HG03469 (cell line): Measurements from ENCODE around the gene PTK6.

Experiments used
- ATAC-seq: cut with Tn5 transposase; IDR thresholded peaks from one replicate; pipeline ENCODE4 v1.9.1; 2021; ENCODE audit warnings: mild to moderate bottlenecking, moderate library complexity, moderate number of reproducible peaks; ENCODE audit not compliant: unreplicated experiment

PTK6 gene

DNA sequence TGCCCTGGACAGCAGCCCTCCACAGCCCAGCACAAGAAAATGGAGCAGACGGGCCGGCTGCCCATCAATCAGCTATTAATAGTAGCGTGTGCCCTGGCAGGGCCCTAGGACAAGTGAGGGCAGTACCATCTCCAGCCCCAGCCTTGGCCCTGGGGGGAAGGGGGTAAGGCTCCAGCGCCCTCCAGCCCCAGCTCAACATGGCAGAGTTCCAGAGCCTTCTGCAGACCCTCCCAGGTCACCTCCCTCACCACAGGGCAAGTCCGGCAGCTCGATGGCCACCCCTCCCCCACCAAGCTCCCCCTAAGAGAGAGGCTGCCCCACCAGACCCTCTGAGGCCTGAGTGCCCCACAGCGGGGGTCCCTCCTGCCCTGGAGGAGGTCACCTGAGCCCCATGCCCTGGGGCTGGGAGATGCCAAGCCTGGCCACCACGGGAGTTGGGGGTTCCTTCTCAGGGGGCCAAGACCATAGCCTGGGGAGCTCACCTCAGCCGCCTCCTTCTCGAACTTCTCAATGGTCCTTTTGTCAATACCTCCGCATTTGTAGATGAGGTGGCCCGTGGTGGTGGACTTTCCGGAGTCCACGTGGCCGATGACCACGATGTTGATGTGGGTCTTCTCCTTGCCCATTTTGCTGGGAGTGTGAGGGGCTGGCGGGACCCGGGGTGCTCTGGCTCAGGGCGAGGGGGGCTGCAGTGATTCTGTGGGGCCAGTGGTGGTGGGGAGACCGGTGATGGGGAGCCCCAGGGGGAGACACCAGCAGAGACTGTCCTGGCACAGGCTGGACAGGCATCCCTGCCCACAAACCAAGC, 39.8 kb downstream of the PTK6 start:
- no peak for ATAC-seq

- no peak for ATAC-seq
Measured at GRCh38 chr20:63496596-63497120, 40.5 kb downstream of the PTK6 start.

GRCh38 chr20:63495741-63496595, 41.2 kb downstream of the PTK6 start:
- no peak for ATAC-seq

GRCh38 chr20:63495167-63495720, 41.9 kb downstream of the PTK6 start:
- ATAC-seq = no peak

GRCh38 chr20:63494420-63495166, 42.6 kb downstream of the PTK6 start:
- no peak for ATAC-seq

DNA sequence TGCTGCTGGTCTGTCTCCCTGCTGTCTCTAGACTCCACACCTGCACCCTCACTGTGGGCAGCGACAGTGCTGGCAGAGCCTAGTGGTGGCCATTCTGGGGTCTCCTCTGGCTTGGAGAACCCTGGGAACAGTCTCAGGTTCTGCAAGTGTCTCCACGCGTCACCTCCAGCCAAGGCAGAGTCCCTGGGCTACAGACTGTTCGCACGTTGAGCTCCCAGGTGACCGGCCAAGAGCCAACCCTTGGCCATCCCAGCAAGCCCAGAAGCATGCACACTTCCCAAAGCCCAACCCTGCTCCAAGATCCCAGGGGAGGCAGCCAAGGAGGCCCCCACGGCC, 43.1 kb downstream of the PTK6 start:
- no peak for ATAC-seq

DNA sequence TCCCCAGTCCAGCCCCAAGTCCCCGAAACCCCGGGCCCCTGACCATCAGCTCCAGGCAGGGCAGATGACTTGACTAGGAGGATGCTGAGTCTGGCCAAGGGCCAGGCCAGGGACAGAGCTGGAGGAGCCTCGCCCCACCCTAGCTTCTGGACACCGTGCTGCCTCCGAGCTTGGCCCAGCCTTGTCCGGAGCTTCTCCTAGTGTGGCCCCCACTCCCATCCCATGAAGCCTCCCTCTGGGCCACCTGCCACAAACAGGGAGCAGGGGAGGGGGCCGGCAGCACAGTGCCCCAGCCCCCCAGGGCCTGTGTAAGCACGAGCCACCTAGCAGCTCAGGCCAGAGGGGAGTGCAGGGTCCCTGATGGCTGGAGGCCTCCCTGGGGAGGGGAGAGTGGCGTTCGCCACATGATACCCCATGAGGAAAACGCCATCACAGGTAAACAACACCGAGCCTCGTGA, 43.6 kb downstream of the PTK6 start:
- no peak for ATAC-seq

DNA sequence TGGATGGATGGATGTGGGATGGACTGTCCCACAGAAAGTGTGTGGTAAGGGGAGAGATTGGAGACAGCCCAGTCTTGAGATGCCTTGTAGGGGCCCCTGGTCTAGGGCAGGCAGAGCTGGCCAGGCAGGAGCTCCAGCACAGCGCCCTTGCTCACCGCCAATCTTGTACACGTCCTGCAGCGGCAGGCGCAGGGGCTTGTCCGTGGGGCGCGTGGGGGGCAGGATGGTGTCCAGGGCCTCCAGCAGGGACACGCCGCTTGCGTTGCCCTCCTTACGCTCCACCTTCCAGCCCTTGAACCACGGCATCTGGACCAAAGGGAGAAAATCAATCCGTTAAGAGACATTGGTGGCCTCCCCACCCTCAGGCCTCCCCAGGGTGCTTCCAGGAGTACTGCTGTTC, 44.2 kb downstream of the PTK6 start:
- no peak for ATAC-seq

DNA sequence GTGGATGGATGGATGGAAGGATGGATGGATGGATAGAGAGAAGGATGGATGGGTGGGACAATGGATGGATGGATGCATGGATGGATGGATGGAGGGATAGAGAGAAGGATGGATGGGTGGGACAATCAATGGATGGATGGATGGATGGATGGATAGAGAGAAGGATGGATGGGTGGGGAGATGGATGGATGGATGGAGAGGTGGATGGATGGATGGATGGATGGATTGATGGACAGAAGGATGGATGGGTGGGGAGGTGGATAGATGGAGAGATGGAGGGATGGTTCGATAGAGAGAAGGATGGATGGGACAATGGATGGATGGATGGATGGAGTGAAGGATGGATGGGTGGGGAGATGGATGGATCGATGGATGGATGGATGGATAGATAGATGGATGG, 44.7 kb downstream of the PTK6 start:
- ATAC-seq = no peak

DNA sequence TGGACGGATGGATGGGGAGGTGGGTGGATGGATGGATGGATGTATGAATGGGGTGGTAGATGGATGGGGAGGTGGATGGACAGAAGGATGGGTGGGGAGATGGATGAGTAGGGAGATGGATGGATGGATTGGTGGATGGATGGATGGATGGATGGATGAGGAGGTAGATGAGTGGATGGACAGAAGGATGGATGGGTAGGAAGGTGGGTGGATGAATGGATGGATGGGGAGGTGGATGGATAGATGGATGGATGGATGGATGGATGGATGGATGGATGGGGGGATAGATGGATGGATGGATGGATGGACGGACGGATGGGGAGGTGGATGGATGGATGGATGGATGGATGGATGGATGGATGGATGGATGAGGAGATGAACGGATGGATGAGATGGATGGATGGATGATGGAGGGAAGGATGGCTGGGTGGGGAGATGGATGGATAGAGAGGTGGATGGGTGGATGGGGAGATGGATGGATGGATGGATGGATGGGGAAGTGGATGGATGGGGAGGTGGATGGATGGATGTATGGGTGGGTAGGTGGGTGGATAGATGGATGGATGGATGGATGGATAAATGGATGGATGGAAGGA, 45.4 kb downstream of the PTK6 start:
- no peak for ATAC-seq

GRCh38 chr20:63491078-63491477, 46.1 kb downstream of the PTK6 start:
- ATAC-seq = no peak

GRCh38 chr20:63490416-63490815, 46.8 kb downstream of the PTK6 start:
- ATAC-seq = no peak

- ATAC-seq = no peak
Measured at GRCh38 chr20:63488315-63489251, 48.6 kb downstream of the PTK6 start.

DNA sequence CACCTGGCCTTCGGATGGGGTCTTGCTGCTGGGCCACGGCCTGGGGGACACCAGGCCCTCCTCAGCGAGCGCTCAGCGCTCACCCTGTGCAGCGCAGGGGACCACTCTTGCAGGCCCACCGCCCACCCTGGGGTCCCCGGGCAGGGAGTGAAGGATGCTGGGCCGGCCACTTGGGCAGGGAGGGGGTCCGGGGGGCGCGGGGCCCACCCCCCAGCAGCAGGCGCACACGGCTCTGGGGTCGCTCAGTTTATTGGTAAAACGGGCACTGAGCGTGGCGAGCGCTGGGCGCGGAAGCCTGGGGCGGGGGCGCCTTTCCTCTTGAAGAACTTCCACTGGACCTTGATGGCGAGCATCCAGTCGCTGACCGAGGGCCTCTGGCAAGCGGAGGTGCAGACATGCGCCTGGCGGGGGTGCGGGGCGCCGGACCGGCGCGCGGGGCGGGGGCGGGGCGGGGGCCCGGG, 49.4 kb downstream of the PTK6 start:
- ATAC-seq = no peak

DNA sequence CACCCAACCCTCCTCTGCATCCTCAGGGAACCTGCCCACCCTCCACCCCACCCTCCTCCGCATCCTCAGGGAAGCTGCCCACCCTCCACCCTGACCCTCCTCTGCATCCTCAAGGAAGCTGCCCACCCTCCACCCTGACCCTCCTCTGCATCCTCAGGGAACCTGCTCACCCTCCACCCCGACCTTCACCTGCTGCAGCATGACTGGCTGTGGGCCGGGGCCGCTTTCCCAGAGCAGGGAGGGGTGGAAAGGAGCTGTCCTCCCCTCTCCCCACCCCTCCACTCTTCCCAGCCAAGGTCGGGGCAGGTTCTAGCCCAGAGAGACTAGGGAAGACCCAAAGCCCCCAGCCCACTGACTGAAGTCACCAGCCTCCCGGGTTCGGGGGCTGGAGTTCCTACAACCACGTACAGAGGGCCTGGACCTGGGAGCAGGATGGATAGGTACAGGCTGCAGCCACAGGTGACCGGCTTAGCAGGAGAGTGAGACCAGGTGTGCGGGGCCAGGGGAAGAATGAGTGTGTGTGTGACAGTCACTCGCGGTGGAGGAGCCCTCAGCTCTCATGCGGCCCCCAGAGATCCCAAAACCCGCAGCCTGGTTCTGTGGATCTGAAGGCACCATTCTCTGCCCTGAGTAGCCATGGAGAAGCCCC, 49.9 kb downstream of the PTK6 start:
- no peak for ATAC-seq

DNA sequence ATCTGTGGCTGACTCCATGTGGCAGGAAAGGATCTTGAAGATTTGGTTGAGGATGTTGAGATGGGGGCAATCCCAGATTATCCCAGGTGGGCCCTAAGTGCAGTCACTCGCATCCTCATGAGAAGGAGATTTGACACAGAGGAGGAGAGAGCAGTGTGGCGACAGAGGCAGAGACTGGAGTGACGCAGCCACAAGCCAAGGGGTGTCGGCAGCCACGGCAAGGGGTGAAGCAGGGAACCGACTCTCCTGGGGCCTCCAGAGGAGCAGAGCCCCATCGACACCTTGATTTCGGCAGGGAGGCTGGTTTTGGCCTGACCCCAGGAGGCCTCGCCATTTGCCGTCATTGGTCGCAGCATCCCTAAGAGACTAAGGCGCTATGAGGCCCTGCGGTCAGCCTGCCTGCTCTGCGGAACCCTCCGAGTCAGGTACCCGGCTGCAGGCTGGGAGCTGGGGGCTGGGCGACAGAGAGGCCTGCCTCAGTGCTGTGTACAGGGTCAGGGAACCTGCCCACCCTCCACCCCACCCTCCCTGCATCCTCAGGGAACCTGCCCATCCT, 50.8 kb downstream of the PTK6 start:
- ATAC-seq = no peak

GRCh38 chr20:63484651-63485403, 52.3 kb downstream of the PTK6 start:
- no peak for ATAC-seq

DNA sequence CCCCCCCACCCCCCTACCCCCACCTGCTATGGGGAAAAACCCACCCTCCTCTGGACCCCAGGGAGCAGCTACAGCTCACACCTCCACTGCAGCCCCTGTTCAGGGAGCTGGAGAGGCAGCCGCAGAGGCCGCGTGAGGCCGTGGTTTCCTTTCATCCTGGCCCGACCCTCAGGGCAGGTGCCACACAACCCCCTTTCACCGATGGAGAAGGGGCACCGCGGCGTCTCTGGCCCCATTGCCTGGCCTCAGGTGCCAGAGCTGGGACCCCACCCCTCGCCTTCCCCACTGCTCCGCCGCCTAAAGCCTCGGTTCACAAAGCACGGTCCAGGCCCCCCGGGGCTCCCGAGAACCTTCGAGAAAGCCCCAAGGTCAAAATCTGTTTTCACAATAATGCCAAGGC, 52.9 kb downstream of the PTK6 start:
- no peak for ATAC-seq
